H1 (cell line): ENCODE data around the gene HS6ST1. TPM values are rescaled to one million over a fixed set of nuclear protein-coding genes. Genes with fewer than 3 reads are reported as not detected.

ENCODE experiments used
- CTCF ChIA-PET: fragments of 300-600 bp; sonication (Branson Sonifier 250); formaldehyde crosslinking; loops from one replicate; lab custom pipeline; 2021; ENCODE audit not compliant: partially characterized antibody; lab: Charles Lee
- POLR2A ChIA-PET: fragments of 300-600 bp; sonication (Branson Sonifier 250); formaldehyde crosslinking; loops from one replicate; lab custom pipeline; 2021; ENCODE audit warnings: inconsistent platforms; ENCODE audit not compliant: partially characterized antibody; lab: Charles Lee
- DNase-seq, 2 experiments: peaks; one replicate each; pipeline versions ENCODE4 v3.0.0 to v3.0.0-alpha.2; 2010 to 2022; ENCODE audit warnings: low spot score in 2 of 2, low read depth in 1 of 2, mixed read lengths in 1 of 2
- FAIRE-seq: peaks from 2 replicates; lab custom pipeline; 2011; peaks lifted over from hg19 to GRCh38; lab: Jason Lieb, UNC
- H2AFZ ChIP-seq: 2 replicates; pipeline ENCODE4 v1.8.1; 2012; ENCODE audit warnings: low read length, inconsistent platforms
- H2AK5ac ChIP-seq: 2 replicates; pipeline ENCODE4 v1.6.1; 2013; ENCODE audit warnings: low read depth, low read length
- H2BK120ac ChIP-seq: replicated peaks from 2 replicates; pipeline ENCODE3; 2013; ENCODE audit warnings: low read depth, low read length, inconsistent platforms
- H2BK12ac ChIP-seq: 2 replicates; pipeline ENCODE4 v1.6.1; 2013; ENCODE audit warnings: low read depth, low read length
- H2BK15ac ChIP-seq: 2 replicates; pipeline ENCODE4 v1.6.1; 2013; ENCODE audit warnings: low read length
- H2BK20ac ChIP-seq: 2 replicates; pipeline ENCODE4 v1.6.1; 2013; ENCODE audit warnings: low read length
- H2BK5ac ChIP-seq: 2 replicates; pipeline ENCODE4 v1.6.1; 2013; ENCODE audit warnings: low read depth, low read length
- H3K14ac ChIP-seq: 2 replicates; pipeline ENCODE4 v1.6.1; 2013; ENCODE audit warnings: inconsistent platforms; ENCODE audit not compliant: insufficient read length
- H3K18ac ChIP-seq: 2 replicates; pipeline ENCODE4 v1.6.1; 2013; ENCODE audit warnings: low read length; ENCODE audit errors: extremely low read depth
- H3K23ac ChIP-seq: 2 replicates; pipeline ENCODE4 v1.6.1; 2013; ENCODE audit warnings: inconsistent platforms; ENCODE audit not compliant: insufficient read length
- H3K23me2 ChIP-seq: 2 replicates; pipeline ENCODE4 v1.6.1; 2013; ENCODE audit warnings: low read depth, low read length
- H3K27ac ChIP-seq: 2 replicates; pipeline ENCODE4 v1.6.1; 2011; ENCODE audit warnings: low read depth, low read length, inconsistent platforms
- H3K27me3 ChIP-seq, 4 experiments: replicated peaks in 1 of 4; 1 replicate in 1 of 4; 2 replicates in 3 of 4; pipeline versions ENCODE4 v1.6.1 to v1.8.1; 2011 to 2013; ENCODE audit warnings: low read length in 3 of 4, mild to moderate bottlenecking in 3 of 4, inconsistent platforms in 2 of 4, mixed read lengths in 2 of 4, moderate library complexity in 1 of 4; ENCODE audit not compliant: control insufficient read depth in 3 of 4, insufficient read depth in 3 of 4; ENCODE audit errors: extremely low read depth in 1 of 4
- H3K36me3 ChIP-seq, 4 experiments: 2 replicates each; pipeline versions ENCODE4 v1.6.1 to v1.8.1; 2011 to 2013; ENCODE audit warnings: mild to moderate bottlenecking in 4 of 4, low read length in 3 of 4, moderate library complexity in 2 of 4, control low read depth in 1 of 4, inconsistent platforms in 1 of 4; ENCODE audit not compliant: insufficient read depth in 4 of 4, control insufficient read depth in 2 of 4
- H3K4ac ChIP-seq: replicated peaks from 2 replicates; pipeline ENCODE3; 2013; ENCODE audit warnings: low read length, low read depth, mixed read lengths, inconsistent platforms; ENCODE audit not compliant: insufficient read length
- H3K4me1 ChIP-seq, 4 experiments: replicated peaks in 1 of 4; 1 replicate in 1 of 4; 2 replicates in 3 of 4; pipeline versions ENCODE4 v1.6.1 to v1.8.1; 2011 to 2013; ENCODE audit warnings: low read length in 3 of 4, inconsistent platforms in 2 of 4, mixed read lengths in 1 of 4; ENCODE audit not compliant: insufficient read depth in 4 of 4, control insufficient read depth in 3 of 4
- H3K4me2 ChIP-seq, 2 experiments: 2 replicates each; pipeline versions ENCODE4 v1.6.1 to v1.8.1; 2011 to 2013; ENCODE audit warnings: low read depth in 2 of 2, low read length in 2 of 2, control low read depth in 1 of 2, inconsistent platforms in 1 of 2, mild to moderate bottlenecking in 1 of 2; ENCODE audit not compliant: insufficient read depth in 1 of 2
- H3K4me3 ChIP-seq, 4 experiments: fragments of 200-600, 300-600 bp in 1 of 4; sonication (generic), shearing (Covaris generic), sonication (Bioruptor Twin) in 1 of 4; 2 replicates each; pipeline versions ENCODE4 v1.5.1 to v1.8.1; 2011 to 2016; ENCODE audit warnings: low read length in 4 of 4, low read depth in 3 of 4, control low read depth in 2 of 4, inconsistent platforms in 2 of 4, mild to moderate bottlenecking in 2 of 4, mixed read lengths in 1 of 4, moderate library complexity in 1 of 4; ENCODE audit not compliant: insufficient read depth in 2 of 4; ENCODE audit errors: extremely low read depth in 1 of 4
- H3K56ac ChIP-seq: replicated peaks from 2 replicates; pipeline ENCODE3; 2013; ENCODE audit warnings: low read depth, mild to moderate bottlenecking, mixed read lengths, low read length, inconsistent platforms; ENCODE audit not compliant: insufficient read length
- H3K79me1 ChIP-seq: 2 replicates; pipeline ENCODE4 v1.6.1; 2013; ENCODE audit warnings: low read depth, low read length, control low read depth
- H3K79me2 ChIP-seq, 2 experiments: 2 replicates each; pipeline versions ENCODE4 v1.6.1 to v1.8.1; 2012 to 2013; ENCODE audit warnings: low read length in 2 of 2, mild to moderate bottlenecking in 2 of 2, inconsistent platforms in 1 of 2; ENCODE audit not compliant: insufficient read depth in 2 of 2, control insufficient read depth in 1 of 2
- H3K9ac ChIP-seq, 4 experiments: replicated peaks in 1 of 4; 1 replicate in 1 of 4; 2 replicates in 3 of 4; pipeline versions ENCODE4 v1.6.1 to v1.8.1; 2011 to 2013; ENCODE audit warnings: low read depth in 3 of 4, low read length in 3 of 4, control low read depth in 2 of 4, mild to moderate bottlenecking in 2 of 4, moderate library complexity in 2 of 4, inconsistent platforms in 1 of 4; ENCODE audit errors: extremely low read depth in 1 of 4
- H3K9me3 ChIP-seq, 2 experiments: 2 replicates each; pipeline versions ENCODE4 v1.6.1 to v1.8.1; 2012 to 2013; ENCODE audit warnings: mild to moderate bottlenecking in 2 of 2, moderate library complexity in 2 of 2, control low read depth in 1 of 2, inconsistent platforms in 1 of 2, low read depth in 1 of 2, low read length in 1 of 2, mixed read lengths in 1 of 2; ENCODE audit not compliant: insufficient read depth in 2 of 2
- H4K20me1 ChIP-seq, 2 experiments: replicated peaks in 1 of 2; 2 replicates each; pipeline versions ENCODE3 to v1.8.1; 2011 to 2013; ENCODE audit warnings: inconsistent platforms in 2 of 2, low read length in 2 of 2, mild to moderate bottlenecking in 1 of 2; ENCODE audit not compliant: insufficient read depth in 2 of 2, control insufficient read depth in 1 of 2
- H4K5ac ChIP-seq: 2 replicates; pipeline ENCODE4 v1.6.1; 2013; ENCODE audit warnings: low read length, low read depth, mixed read lengths, inconsistent platforms; ENCODE audit not compliant: insufficient read length
- H4K8ac ChIP-seq: 2 replicates; pipeline ENCODE4 v1.8.0; 2013; ENCODE audit warnings: mild to moderate bottlenecking, moderate library complexity, low read length, inconsistent platforms; ENCODE audit not compliant: insufficient read depth; ENCODE audit errors: extremely low read depth
- H4K91ac ChIP-seq: replicated peaks from 2 replicates; pipeline ENCODE3; 2013; ENCODE audit warnings: low read length, mixed read lengths, inconsistent platforms; ENCODE audit not compliant: insufficient read length
- CHD2 ChIP-seq: IDR thresholded peaks from 2 replicates; pipeline ENCODE4 v1.6.1; 2012; ENCODE audit warnings: low read length, improper control_type of control experiment
- MAFK ChIP-seq: IDR thresholded peaks from 2 replicates; pipeline ENCODE4 v1.6.1; 2012; ENCODE audit warnings: low read depth, mild to moderate bottlenecking, improper control_type of control experiment, low read length
- NRF1 ChIP-seq: IDR thresholded peaks from 2 replicates; pipeline ENCODE4 v1.6.1; 2011; ENCODE audit warnings: mild to moderate bottlenecking, low read depth, low read length, improper control_type of control experiment
- RNF2 ChIP-seq: fragments of 200-900, 300-1000 bp; sonication (generic); IDR thresholded peaks from 2 replicates; pipeline ENCODE4 v1.7.1; 2016; ENCODE audit warnings: borderline replicate concordance, low read depth, mild to moderate bottlenecking, antibody characterized with exemption, low read length; ENCODE audit not compliant: poor library complexity, severe bottlenecking; ENCODE audit errors: missing control alignments
- SP2 ChIP-seq: IDR thresholded peaks from 2 replicates; pipeline ENCODE4 v1.6.1; 2012; ENCODE audit warnings: mild to moderate bottlenecking, low read length, inconsistent platforms
- TEAD4 ChIP-seq: IDR thresholded peaks from 2 replicates; pipeline ENCODE4 v1.6.1; 2012; ENCODE audit warnings: low read depth, low read length, inconsistent platforms, mixed read lengths
- WGBS, 2 experiments: shearing (Covaris generic) in 1 of 2; methylation state at CpG; one replicate each; pipeline versions ENCODE4 v1.1.6 to v1.1.7; 2013 to 2015; ENCODE audit warnings: low lambda C conversion rate in 2 of 2, mixed read lengths in 2 of 2, inconsistent platforms in 1 of 2, low coverage in 1 of 2, missing lambda C conversion rate in 1 of 2; ENCODE audit not compliant: insufficient replicate concordance in 2 of 2, insufficient coverage in 1 of 2, insufficient read length in 1 of 2; ENCODE audit errors: extremely low coverage in 1 of 2, missing lambda C conversion rate in 1 of 2; 5-methylcytosine and 5-hydroxymethylcytosine counted together
- polyA plus RNA-seq, 7 experiments: library from polyadenylated mRNA; depleted of rRNA in 3 of 7; stranded (reverse) in 5 of 7; unstranded in 2 of 7; fragments of >200 nt in 5 of 7; fragments of 200-250 nt in 2 of 7; gene quantifications; 1 replicate in 5 of 7; 2 replicates in 1 of 7; 4 replicates in 1 of 7; pipeline versions ENCODE4 v1.2.1 to v1.2.3, GENCODE V29; 2011 to 2013; ENCODE audit warnings: missing spikeins in 2 of 7, mixed read lengths in 2 of 7
- total RNA-seq: library from RNA; stranded (reverse); fragmentation: NEBNext Ultra II Directional; extraction: Animal tissue kit (Norgen Biotek cat#: 25700); gene quantifications from 2 replicates; pipeline ENCODE4 v1.2.1, GENCODE V29; 2021

The HS6ST1 gene
- total and polyA plus RNA-seq, 2 of the 8 experiments (the other 6 are each of a cell fraction or from before 2014, with no cell fraction given): 37.4 to 74.6 TPM

DNA sequence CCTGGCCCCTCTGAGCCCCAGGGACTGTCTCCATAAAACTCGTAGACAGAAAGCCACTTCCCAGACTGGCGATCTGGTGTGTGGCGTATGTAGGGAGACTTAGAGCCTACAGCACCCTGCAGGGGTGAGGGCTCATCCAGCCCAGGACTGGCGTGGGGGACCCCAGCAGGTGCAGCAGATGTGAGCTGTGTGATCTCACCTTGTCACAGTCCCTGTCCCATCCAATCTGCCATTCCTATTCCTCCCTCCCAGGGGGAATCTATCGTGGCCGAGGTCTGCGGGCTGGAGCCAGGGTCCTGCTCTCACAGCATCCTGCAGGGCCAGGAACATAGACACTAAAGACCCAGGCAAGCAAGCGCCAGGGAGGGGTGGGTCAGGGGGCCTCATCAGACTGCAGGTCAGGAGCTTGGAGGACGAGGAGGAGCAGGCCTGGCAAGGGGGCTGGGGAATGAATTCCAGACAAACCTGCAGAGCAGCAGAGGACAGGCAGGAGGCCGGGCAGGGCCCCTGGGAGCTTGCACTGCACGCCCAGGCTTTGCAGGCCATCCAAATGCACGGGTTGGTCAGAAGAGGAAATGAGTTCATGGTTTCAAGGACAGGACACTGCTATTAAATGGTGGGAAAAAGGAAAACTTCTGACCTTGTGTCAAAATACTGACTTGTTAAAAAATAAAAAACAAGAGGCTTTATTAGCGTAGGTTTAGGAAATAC lies 32.5 kb downstream of the HS6ST1 start:
- Histone ChIP-seq H4K5ac (no peak overlapping the region), H2BK20ac (no peak overlapping the region; the same call in 1 of the 2 replicates), H3K4ac (no peak overlapping the region), H2BK5ac (no peak overlapping the region), H3K14ac (no peak overlapping the region), H4K91ac (no peak overlapping the region), H3K79me1 (peaks cover 39% of the 10 kb centered on the region), H3K23me2 (no peaks in the 10 kb centered on the region), H4K20me1 (peaks cover 52 to 62% of the 10 kb centered on the region in 2 experiments), H2BK12ac (no peak overlapping the region), H3K4me2 (no peak overlapping the region), H3K36me3 (peaks cover 0 to 4% (median under 1%) of the 10 kb centered on the region in 4 experiments; a peak in 3 of 8 replicates), H3K9ac (no peak overlapping the region), H3K4me1 (peaks cover 4 to 36% (median 22%) of the 10 kb centered on the region in 4 experiments), H3K56ac (no peak overlapping the region), H3K9me3 (no peaks in the 10 kb centered on the region), H3K4me3 (no peak overlapping the region), H2AK5ac (no peak overlapping the region), H3K79me2 (peaks cover 0 to 87% of the 10 kb centered on the region in 2 experiments; a peak in 2 of 4 replicates), H3K18ac (no peak overlapping the region; the same call in 1 of the 2 replicates), H4K8ac (no peak overlapping the region), H2AFZ (no peak overlapping the region), H3K27me3 (no peaks in the 10 kb centered on the region), H3K23ac (no peak overlapping the region), H2BK15ac (no peak overlapping the region), H2BK120ac (no peak overlapping the region), H3K27ac (no peak overlapping the region)
- DNase-seq (no peak), FAIRE-seq (no peak)
- POLR2A ChIA-PET: interaction anchor here (0.6 to 1.8 kb wide), 3 partner anchors 14 to 31 kb away, joined by 3 to 4 read pairs (median 3); no protein-coding TSS in a partner anchor
- WGBS, 2 experiments: 88% methylated on average over 13 of the region's 13 CpGs; no CpG with 5 or more reads in 1 of the 2 experiments
- CTCF ChIA-PET: interaction anchor here (1.3 to 1.7 kb wide), 2 partner anchors 13 to 19 kb away, joined by 5 to 7 read pairs; no protein-coding TSS in a partner anchor
- TF ChIP-seq CHD2: no peak
- TF ChIP-seq TEAD4: no peak
- TF ChIP-seq SP2: no peak
- no peak for TF ChIP-seq RNF2
- TF ChIP-seq MAFK: no peak
- no peak for TF ChIP-seq NRF1
